Measurements from ENCODE around the gene MICU1. TPM values are rescaled to one million over a fixed set of nuclear protein-coding genes. Genes with fewer than 3 reads are reported as not detected.

The MICU1 gene
- total RNA-seq, 1 donor from 2014 or later, result 37.4 TPM

- no peak for TF ChIP-seq CTCF (IDR thresholded peaks at IDR 0.05; ENCODE audit: borderline replicate concordance)
- intact Hi-C loops (cut with micrococcal nuclease), result no loop called here
- H3K27me3 ChIP-seq (ENCODE audit: low read depth), result no peaks in the 10 kb centered on the region
Measured at GRCh38 chr10:72421885-72422540, 203.9 kb downstream of the MICU1 start.

GRCh38 chr10:72419241-72419640 lies 206.6 kb downstream of the MICU1 start:
- intact Hi-C loops (cut with micrococcal nuclease), result no loop called here
- Histone ChIP-seq H3K36me3 (peaks cover 57% of the 10 kb centered on the region), H3K4me1 (no peaks in the 10 kb centered on the region), H3K9me3 (replicated peaks) (peaks cover 6% of the 10 kb centered on the region), H3K4me3 (no peak overlapping the region), H3K27me3 (ENCODE audit: low read depth) (no peaks in the 10 kb centered on the region), H3K27ac (replicated peaks) (no peak overlapping the region)
- TF ChIP-seq CTCF (IDR thresholded peaks at IDR 0.05; ENCODE audit: borderline replicate concordance), result no peak
- DNase-seq, result no peak

More at GRCh38 chr10:72421885-72422540, 203.9 kb downstream of the MICU1 start:
- no peak overlapping the region for H3K27ac ChIP-seq (replicated peaks)
- H3K9me3 ChIP-seq (replicated peaks), result no peaks in the 10 kb centered on the region
- peaks cover 5% of the 10 kb centered on the region for H3K4me1 ChIP-seq
- no peak overlapping the region for H3K4me3 ChIP-seq
- no peak for DNase-seq
- peaks cover 47% of the 10 kb centered on the region for H3K36me3 ChIP-seq

GRCh38 chr10:72418679-72419078 lies 207.2 kb downstream of the MICU1 start:
- intact Hi-C loops (cut with micrococcal nuclease), result no loop called here
- no peaks in the 10 kb centered on the region for H3K4me1 ChIP-seq
- peaks cover 11% of the 10 kb centered on the region for H3K9me3 ChIP-seq (replicated peaks)
- H3K27me3 ChIP-seq (ENCODE audit: low read depth), result no peaks in the 10 kb centered on the region
- TF ChIP-seq CTCF (IDR thresholded peaks at IDR 0.05; ENCODE audit: borderline replicate concordance), result no peak
- H3K36me3 ChIP-seq, result peaks cover 63% of the 10 kb centered on the region
- no peak for DNase-seq
- H3K27ac ChIP-seq (replicated peaks), result no peak overlapping the region
- H3K4me3 ChIP-seq, result no peak overlapping the region

- Histone ChIP-seq H3K4me3 (no peak overlapping the region), H3K36me3 (peaks cover 61% of the 10 kb centered on the region), H3K4me1 (no peaks in the 10 kb centered on the region), H3K27ac (replicated peaks) (no peak overlapping the region), H3K9me3 (replicated peaks) (peaks cover 14% of the 10 kb centered on the region), H3K27me3 (ENCODE audit: low read depth) (no peaks in the 10 kb centered on the region)
- intact Hi-C loops (cut with micrococcal nuclease), result no loop called here
- TF ChIP-seq CTCF (IDR thresholded peaks at IDR 0.05; ENCODE audit: borderline replicate concordance), result no peak
- DNase-seq, result no peak
Measured at GRCh38 chr10:72417971-72418370, 207.9 kb downstream of the MICU1 start.

GRCh38 chr10:72416661-72417060 lies 209.2 kb downstream of the MICU1 start:
- Histone ChIP-seq H3K36me3 (peaks cover 48% of the 10 kb centered on the region), H3K4me1 (no peaks in the 10 kb centered on the region), H3K27ac (replicated peaks) (no peak overlapping the region), H3K27me3 (ENCODE audit: low read depth) (no peaks in the 10 kb centered on the region), H3K4me3 (no peak overlapping the region), H3K9me3 (replicated peaks) (peaks cover 14% of the 10 kb centered on the region)
- intact Hi-C loops (cut with micrococcal nuclease), result no loop called here
- TF ChIP-seq CTCF (IDR thresholded peaks at IDR 0.05; ENCODE audit: borderline replicate concordance), result no peak
- no peak for DNase-seq
